CD4-positive, CD25-positive, alpha-beta regulatory T cell (primary cell): Measurements from ENCODE around the gene ZNF750. TPM values are rescaled to one million over a fixed set of nuclear protein-coding genes. Genes with fewer than 3 reads are reported as not detected.
A peak's percentile ranks its signal among the peaks of the same experiment; 100 is the strongest.

Source experiments
- ATAC-seq, 2 donors: fragments of 150-1000 bp; cut with Tn5 transposase; one replicate each; pipeline ENCODE4 v1.10.0; 2021; ENCODE audit warnings: low read depth in 2 of 2, moderate number of reproducible peaks in 2 of 2, moderate library complexity in 1 of 2
- DNase-seq, 3 donors: peaks; one replicate each; pipeline versions ENCODE4 v3.0.0 to v3.0.0-alpha.2; 2012 to 2022; ENCODE audit warnings: mixed read lengths in 1 of 3
- H3K27ac ChIP-seq: one replicate; pipeline ENCODE4 v1.7.0; 2013; ENCODE audit warnings: mild to moderate bottlenecking, low read length; ENCODE audit not compliant: insufficient read depth, poor library complexity, severe bottlenecking
- H3K27me3 ChIP-seq: one replicate; pipeline ENCODE4 v1.7.0; 2013; ENCODE audit warnings: low read length; ENCODE audit not compliant: control insufficient read depth, insufficient read depth
- H3K36me3 ChIP-seq: one replicate; pipeline ENCODE4 v1.7.0; 2013; ENCODE audit warnings: mild to moderate bottlenecking, low read length, moderate library complexity; ENCODE audit not compliant: control insufficient read depth, insufficient read depth
- H3K4me1 ChIP-seq: 2 replicates; pipeline ENCODE4 v1.7.0; 2013; ENCODE audit warnings: mild to moderate bottlenecking, low read length; ENCODE audit not compliant: insufficient read depth, control insufficient read depth, poor library complexity, severe bottlenecking
- H3K4me3 ChIP-seq: one replicate; pipeline ENCODE4 v1.7.0; 2013; ENCODE audit warnings: low read depth, mild to moderate bottlenecking, low read length, moderate library complexity
- H3K9me3 ChIP-seq, 2 experiments: 1 replicate in 1 of 2; 2 replicates in 1 of 2; pipeline ENCODE4 v1.7.0; 2013; ENCODE audit warnings: low read length in 2 of 2, mild to moderate bottlenecking in 1 of 2, moderate library complexity in 1 of 2; ENCODE audit not compliant: control insufficient read depth in 2 of 2
- H3K27ac Mint-ChIP-seq, 3 donors: one replicate each; pipeline ENCODE4 v1.8.0; 2020 to 2022; ENCODE audit warnings: mild to moderate bottlenecking in 3 of 3, mixed read lengths in 3 of 3, moderate library complexity in 2 of 3
- H3K27me3 Mint-ChIP-seq: one replicate; pipeline ENCODE4 v1.8.0; 2022; ENCODE audit warnings: mild to moderate bottlenecking, mixed read lengths
- H3K36me3 Mint-ChIP-seq: one replicate; pipeline ENCODE4 v1.8.0; 2020; ENCODE audit warnings: mixed read lengths
- H3K4me1 Mint-ChIP-seq, 4 donors: one replicate each; pipeline ENCODE4 v1.8.0; 2020 to 2022; ENCODE audit warnings: mixed read lengths in 4 of 4, mild to moderate bottlenecking in 1 of 4
- H3K4me3 Mint-ChIP-seq, 4 donors: one replicate each; pipeline ENCODE4 v1.8.0; 2020 to 2022; ENCODE audit warnings: mild to moderate bottlenecking in 4 of 4, mixed read lengths in 4 of 4, moderate library complexity in 3 of 4
- H3K9me3 Mint-ChIP-seq, 7 donors: one replicate each; pipeline ENCODE4 v1.8.0; 2020 to 2022; ENCODE audit warnings: mixed read lengths in 7 of 7, mild to moderate bottlenecking in 3 of 7, moderate library complexity in 2 of 7
- polyA plus RNA-seq, 4 donors: library from polyadenylated mRNA; unstranded; fragments of 300-500 nt; fragmentation: Illumina TruSeq; gene quantifications; one replicate each; pipeline ENCODE4 v1.2.3, GENCODE V29; 2021
- total RNA-seq: library from RNA; stranded (reverse); gene quantifications from one replicate; pipeline ENCODE4 v1.2.3, GENCODE V29; 2022

Gene ZNF750
- total and polyA plus RNA-seq, 5 donors from 2014 or later = 0.07 TPM; not detected in 4

- Mint-ChIP-seq H3K36me3 (no peaks in the 10 kb centered on the region), H3K4me3 (peak overlapping the region in 2 of 4 donors; percentile 35 to 77)
- no peak for ATAC-seq
Observed at GRCh38 chr17:82862191-82862590, 22.4 kb upstream of the ZNF750 start.

GRCh38 chr17:82861393-82861775 lies 21.6 kb upstream of the ZNF750 start:
- DNase-seq (no peak), ATAC-seq (no peak)
- H3K9me3 ChIP-seq = no peaks in the 10 kb centered on the region
- H3K4me1 ChIP-seq = peaks cover 70% of the 10 kb centered on the region
- no peaks in the 10 kb centered on the region for H3K27me3 ChIP-seq
- Mint-ChIP-seq H3K4me3 (peak overlapping the region in 2 of 4 donors; percentile 52 to 66), H3K27ac (peak overlapping the region in 1 of 3 donors; percentile 40), H3K9me3 (no peaks in the 10 kb centered on the region), H3K4me1 (peaks cover 20 to 73% (median 43%) of the 10 kb centered on the region in 4 donors), H3K36me3 (no peaks in the 10 kb centered on the region), H3K27me3 (peaks cover 5% of the 10 kb centered on the region)
- H3K36me3 ChIP-seq = no peaks in the 10 kb centered on the region
- H3K27ac ChIP-seq = no peak overlapping the region
- no peak overlapping the region for H3K4me3 ChIP-seq

More at GRCh38 chr17:82862191-82862590, 22.4 kb upstream of the ZNF750 start:
- H3K9me3 ChIP-seq = no peaks in the 10 kb centered on the region
- no peaks in the 10 kb centered on the region for H3K9me3 Mint-ChIP-seq
- H3K4me3 ChIP-seq = no peak overlapping the region
- H3K36me3 ChIP-seq = no peaks in the 10 kb centered on the region
- H3K27me3 Mint-ChIP-seq = peaks cover 2% of the 10 kb centered on the region
- DNase-seq = no peak
- peak overlapping the region; percentile 90 for H3K27ac ChIP-seq
- H3K27me3 ChIP-seq = no peaks in the 10 kb centered on the region
- H3K4me1 Mint-ChIP-seq = peaks cover 20 to 73% (median 43%) of the 10 kb centered on the region in 4 donors
- H3K4me1 ChIP-seq = peaks cover 74% of the 10 kb centered on the region
- peak overlapping the region; percentile 81 to 91 (median 85) for H3K27ac Mint-ChIP-seq

GRCh38 chr17:82860606-82861392 lies 21.0 kb upstream of the ZNF750 start:
- H3K4me1 ChIP-seq = peaks cover 64% of the 10 kb centered on the region
- H3K9me3 ChIP-seq = no peaks in the 10 kb centered on the region
- peak overlapping the region in 2 of 3 donors; percentile 93 to 98 for H3K27ac Mint-ChIP-seq
- no peaks in the 10 kb centered on the region for H3K27me3 ChIP-seq
- H3K36me3 ChIP-seq = no peaks in the 10 kb centered on the region
- H3K4me1 Mint-ChIP-seq = peaks cover 19 to 67% (median 40%) of the 10 kb centered on the region in 4 donors
- H3K4me3 Mint-ChIP-seq = peak overlapping the region; percentile 66 to 84 (median 74)
- no peak for DNase-seq
- ATAC-seq = no peak
- H3K27ac ChIP-seq = peak overlapping the region; percentile 64
- H3K9me3 Mint-ChIP-seq = no peaks in the 10 kb centered on the region
- H3K27me3 Mint-ChIP-seq = peaks cover 5% of the 10 kb centered on the region
- H3K4me3 ChIP-seq = peak overlapping the region; percentile 53
- no peaks in the 10 kb centered on the region for H3K36me3 Mint-ChIP-seq

- no peaks in the 10 kb centered on the region for H3K36me3 ChIP-seq
- no peaks in the 10 kb centered on the region for H3K27me3 ChIP-seq
- Mint-ChIP-seq H3K27ac (peak overlapping the region; percentile 93 to 98 (median 94)), H3K4me3 (peak overlapping the region; percentile 66 to 92 (median 84)), H3K4me1 (peaks cover 15 to 57% (median 36%) of the 10 kb centered on the region in 4 donors), H3K27me3 (peaks cover 5% of the 10 kb centered on the region), H3K36me3 (peaks cover under 1% of the 10 kb centered on the region), H3K9me3 (no peaks in the 10 kb centered on the region)
- no peaks in the 10 kb centered on the region for H3K9me3 ChIP-seq
- H3K27ac ChIP-seq = peak overlapping the region; percentile 64
- H3K4me3 ChIP-seq = peak overlapping the region; percentile 53
- ATAC-seq (peak; percentile 11 to 16), DNase-seq (peak; percentile 23 to 85 (median 42))
- peaks cover 54% of the 10 kb centered on the region for H3K4me1 ChIP-seq
Observed at GRCh38 chr17:82859431-82860403, 19.9 kb upstream of the ZNF750 start.

- peak in 1 of 3 donors; percentile 26 for DNase-seq
- peak overlapping the region in 3 of 4 donors; percentile 27 to 84 (median 83) for H3K4me3 Mint-ChIP-seq
- Histone ChIP-seq H3K27me3 (no peaks in the 10 kb centered on the region), H3K4me1 (peaks cover 42% of the 10 kb centered on the region), H3K9me3 (no peaks in the 10 kb centered on the region), H3K27ac (peak overlapping the region; percentile 64), H3K36me3 (no peaks in the 10 kb centered on the region), H3K4me3 (no peak overlapping the region)
- ATAC-seq = no peak
- H3K4me1 Mint-ChIP-seq = peaks cover 6 to 47% (median 28%) of the 10 kb centered on the region in 4 donors
- H3K27me3 Mint-ChIP-seq = peaks cover 5% of the 10 kb centered on the region
- peaks cover 9% of the 10 kb centered on the region for H3K36me3 Mint-ChIP-seq
- no peaks in the 10 kb centered on the region for H3K9me3 Mint-ChIP-seq
- H3K27ac Mint-ChIP-seq = peak overlapping the region; percentile 58 to 98 (median 80)
Observed at GRCh38 chr17:82858376-82859126, 18.7 kb upstream of the ZNF750 start.

GRCh38 chr17:82856361-82856760 lies 16.5 kb upstream of the ZNF750 start:
- Histone ChIP-seq H3K4me1 (peaks cover 31% of the 10 kb centered on the region), H3K27me3 (no peaks in the 10 kb centered on the region), H3K4me3 (no peak overlapping the region), H3K27ac (no peak overlapping the region), H3K9me3 (no peaks in the 10 kb centered on the region), H3K36me3 (no peaks in the 10 kb centered on the region)
- Mint-ChIP-seq H3K4me1 (peaks cover 6 to 29% (median 14%) of the 10 kb centered on the region in 4 donors), H3K27ac (no peak overlapping the region), H3K36me3 (peaks cover 14% of the 10 kb centered on the region), H3K9me3 (peaks cover 0 to 2% (median 0%) of the 10 kb centered on the region in 7 donors), H3K27me3 (peaks cover 5% of the 10 kb centered on the region), H3K4me3 (no peak overlapping the region)
- DNase-seq = no peak
- no peak for ATAC-seq

- H3K4me3 Mint-ChIP-seq = no peak overlapping the region
Observed at GRCh38 chr17:82854226-82854625, 14.4 kb upstream of the ZNF750 start.

More at GRCh38 chr17:82854226-82854625, 14.4 kb upstream of the ZNF750 start:
- no peak for DNase-seq
- Mint-ChIP-seq H3K4me1 (peaks cover 1 to 13% (median 7%) of the 10 kb centered on the region in 4 donors), H3K27ac (peak overlapping the region in 2 of 3 donors; percentile 33 to 38), H3K27me3 (peaks cover 5% of the 10 kb centered on the region), H3K9me3 (peaks cover 0 to 2% (median 0%) of the 10 kb centered on the region in 7 donors), H3K36me3 (peaks cover 17% of the 10 kb centered on the region)
- Histone ChIP-seq H3K27ac (no peak overlapping the region), H3K4me3 (no peak overlapping the region), H3K4me1 (peaks cover 12% of the 10 kb centered on the region), H3K9me3 (no peaks in the 10 kb centered on the region), H3K27me3 (no peaks in the 10 kb centered on the region), H3K36me3 (no peaks in the 10 kb centered on the region)
- no peak for ATAC-seq
